Endothelial cell of umbilical vein (primary cell): Measurements from ENCODE around the gene NTRK2. TPM values are rescaled to one million over a fixed set of nuclear protein-coding genes. Genes with fewer than 3 reads are reported as not detected.

Experiments
- BruUV-seq: library from RNA; stranded (reverse); fragments of 400-500 nt; replicated peaks from 2 replicates; lab custom pipeline; 2021; lab: Mats Ljungman, UMichigan
- CTCF ChIA-PET: fragments of 300-600, 350-600 bp; sonication (Branson Sonifier 250); formaldehyde crosslinking; loops from one replicate; lab custom pipeline; 2021; ENCODE audit warnings: antibody characterized with exemption, inconsistent platforms; lab: Charles Lee
- POLR2A ChIA-PET: fragments of 300-600, 350-600 bp; sonication (Branson Sonifier 250); formaldehyde crosslinking; loops from one replicate; lab custom pipeline; 2021; ENCODE audit warnings: antibody characterized with exemption, inconsistent platforms; lab: Charles Lee
- DNase-seq: peaks from one replicate; pipeline ENCODE4 v3.0.0-alpha.2; 2011; ENCODE audit warnings: low read depth, low spot score
- FAIRE-seq: peaks from 2 replicates; lab custom pipeline; 2011; peaks lifted over from hg19 to GRCh38; lab: Jason Lieb, UNC
- H2AFZ ChIP-seq: 2 replicates; pipeline ENCODE4 v1.6.0; 2012; ENCODE audit warnings: low read depth, low read length, control low read depth, inconsistent platforms
- H3K27ac ChIP-seq: 2 replicates; pipeline ENCODE4 v1.5.1; 2011; ENCODE audit warnings: low read depth, mild to moderate bottlenecking, control low read depth, low read length, moderate library complexity; ENCODE audit not compliant: insufficient read depth
- H3K27me3 ChIP-seq, 2 experiments: 2 replicates each; pipeline versions ENCODE4 v1.6.0 to v1.6.1; 2011; ENCODE audit warnings: low read length in 2 of 2, mixed read lengths in 1 of 2; ENCODE audit not compliant: control insufficient read depth in 2 of 2, insufficient read depth in 2 of 2
- H3K36me3 ChIP-seq, 2 experiments: 2 replicates in 1 of 2; 3 replicates in 1 of 2; pipeline ENCODE4 v1.5.1; 2011; ENCODE audit warnings: low read length in 2 of 2, mild to moderate bottlenecking in 1 of 2, moderate library complexity in 1 of 2; ENCODE audit not compliant: control insufficient read depth in 2 of 2, insufficient read depth in 2 of 2; ENCODE audit errors: extremely low read depth in 1 of 2
- H3K4me1 ChIP-seq: 3 replicates; pipeline ENCODE4 v1.5.1; 2011; ENCODE audit warnings: mild to moderate bottlenecking, low read length; ENCODE audit not compliant: control insufficient read depth, insufficient read depth; ENCODE audit errors: extremely low read depth
- H3K4me2 ChIP-seq: 2 replicates; pipeline ENCODE4 v1.6.1; 2011; ENCODE audit warnings: low read length, control low read depth, mixed read lengths; ENCODE audit not compliant: insufficient read depth
- H3K4me3 ChIP-seq, 3 experiments: fragments of 200-600 bp in 1 of 3; sonication (generic), shearing (Covaris generic) in 1 of 3; replicated peaks in 1 of 3; 2 replicates each; pipeline ENCODE4 v1.5.1; 2011 to 2016; ENCODE audit warnings: control low read depth in 3 of 3, low read length in 3 of 3, mild to moderate bottlenecking in 2 of 3, inconsistent platforms in 1 of 3, low read depth in 1 of 3, moderate library complexity in 1 of 3; ENCODE audit not compliant: insufficient read depth in 1 of 3
- H3K79me2 ChIP-seq: 2 replicates; pipeline ENCODE4 v1.6.0; 2012; ENCODE audit warnings: low read length, inconsistent platforms; ENCODE audit not compliant: control insufficient read depth, insufficient read depth
- H3K9ac ChIP-seq: replicated peaks from 2 replicates; pipeline ENCODE3; 2011; ENCODE audit warnings: low read length, control low read depth; ENCODE audit not compliant: insufficient read depth; ENCODE audit errors: extremely low read depth
- H3K9me1 ChIP-seq: replicated peaks from 3 replicates; pipeline ENCODE4 v1.6.0; 2011; ENCODE audit warnings: mild to moderate bottlenecking, low read length; ENCODE audit not compliant: control insufficient read depth, insufficient read depth; ENCODE audit errors: extremely low read depth
- H3K9me3 ChIP-seq: replicated peaks from 2 replicates; pipeline ENCODE4 v1.5.1; 2012; ENCODE audit warnings: low read length, inconsistent platforms; ENCODE audit not compliant: control insufficient read depth, insufficient read depth
- H4K20me1 ChIP-seq: replicated peaks from 2 replicates; pipeline ENCODE3; 2011; ENCODE audit warnings: mild to moderate bottlenecking, low read length; ENCODE audit not compliant: control insufficient read depth, insufficient read depth; ENCODE audit errors: extremely low read depth
- EZH2 ChIP-seq: IDR thresholded peaks from 2 replicates; pipeline ENCODE4 v1.6.1; 2012; ENCODE audit warnings: borderline replicate concordance, low read depth, mild to moderate bottlenecking, moderate library complexity, low read length, inconsistent platforms; ENCODE audit not compliant: severe bottlenecking
- FOS ChIP-seq: IDR thresholded peaks from 2 replicates; pipeline ENCODE4 v1.6.1; 2011; ENCODE audit warnings: mild to moderate bottlenecking, low read length, moderate library complexity, borderline replicate concordance; ENCODE audit not compliant: insufficient read depth
- GATA2 ChIP-seq: IDR thresholded peaks from 2 replicates; pipeline ENCODE4 v1.7.0; 2011; ENCODE audit warnings: low read depth, mild to moderate bottlenecking, moderate library complexity, mixed read lengths, low read length; ENCODE audit not compliant: insufficient read length, insufficient read depth
- JUN ChIP-seq: IDR thresholded peaks from 2 replicates; pipeline ENCODE4 v1.6.1; 2011; ENCODE audit warnings: borderline replicate concordance, low read depth; ENCODE audit not compliant: insufficient read length, insufficient read depth
- MYC ChIP-seq: IDR thresholded peaks from one replicate; pipeline ENCODE4 v1.6.1; 2011; ENCODE audit warnings: mild to moderate bottlenecking, low read depth, low read length
- POLR2A ChIP-seq: IDR thresholded peaks from 2 replicates; pipeline ENCODE4 v1.6.1; 2012; ENCODE audit warnings: low read depth, mild to moderate bottlenecking, control low read depth, low read length
- POLR2AphosphoS5 ChIP-seq: IDR thresholded peaks from 2 replicates; pipeline ENCODE4 v1.6.1; 2012; ENCODE audit warnings: low read depth, mild to moderate bottlenecking, control low read depth, low read length, moderate library complexity; ENCODE audit not compliant: insufficient read depth
- dilution Hi-C: fragments of 300-500 bp; cut with MboI; formaldehyde crosslinking; loops from one replicate; pipeline ENCODE4 v1.15.0; 2019; ENCODE audit warnings: low sequenced_read_pairs; ENCODE audit not compliant: extremely low pct_ligation_motif_present
- intact Hi-C: fragments of 100-400 bp; cut with micrococcal nuclease; formaldehyde crosslinking; loops from one replicate; pipeline ENCODE4 v1.10.0; 2022
- polyA plus RNA-seq, 4 experiments: library from polyadenylated mRNA; depleted of rRNA in 3 of 4; stranded (reverse) in 3 of 4; unstranded in 1 of 4; fragments of >200 nt; gene quantifications; 2 replicates each; pipeline versions ENCODE4 v1.2.1 to v1.2.3, GENCODE V29; 2011 to 2012; ENCODE audit warnings: missing spikeins in 1 of 4
- total RNA-seq: library from RNA; stranded (reverse); gene quantifications from 2 replicates; pipeline ENCODE4 v1.2.3, GENCODE V29; 2021
- TF ChIP-seq, protein P1 (sequence below): IDR thresholded peaks from 2 replicates; pipeline ENCODE4 v1.6.1; 2011; ENCODE audit not compliant: insufficient read depth, insufficient read length
- TF ChIP-seq, protein P2 (sequence below), 2 donors: IDR thresholded peaks; 1 replicate in 1 of 2; 2 replicates in 1 of 2; pipeline ENCODE4 v1.5.1; 2011; ENCODE audit warnings: low read length in 2 of 2, mild to moderate bottlenecking in 2 of 2, moderate library complexity in 2 of 2, control low read depth in 1 of 2, inconsistent platforms in 1 of 2, low read depth in 1 of 2; ENCODE audit not compliant: insufficient read depth in 1 of 2; ENCODE audit errors: extremely low read depth in 1 of 2

NTRK2 gene
- total and polyA plus RNA-seq, 2 donors (not counting 3 experiments of a cell fraction or from before 2014, with no cell fraction given): 0.01 to 0.13 TPM

DNA sequence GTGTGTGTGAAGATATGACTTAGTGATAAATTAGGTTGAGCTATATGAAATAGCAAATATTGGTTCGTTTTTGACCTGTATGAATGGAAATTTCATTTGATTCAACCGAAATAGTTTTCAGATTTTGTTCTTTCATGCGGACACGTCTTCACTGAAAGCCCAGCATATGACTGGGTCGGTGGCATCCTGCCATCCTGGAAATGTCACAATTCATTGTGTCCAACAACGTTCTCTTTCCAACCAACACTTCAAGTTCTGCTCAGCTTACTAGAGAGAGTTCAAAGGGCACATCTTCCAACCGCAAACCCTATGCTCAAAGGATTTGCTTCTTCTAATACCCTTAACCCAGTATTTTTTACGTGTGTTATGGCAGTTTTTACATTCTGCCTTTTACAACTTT, 252.5 kb downstream of the NTRK2 start:
- POLR2A ChIA-PET: no interaction called here
- FAIRE-seq: no peak

More for the DNA sequence above, 252.5 kb downstream of the NTRK2 start:
- TF ChIP-seq EZH2: no peak
- TF ChIP-seq JUN: no peak
- TF ChIP-seq FOS: no peak
- TF ChIP-seq GATA2: no peak
- TF ChIP-seq, protein P1, sequence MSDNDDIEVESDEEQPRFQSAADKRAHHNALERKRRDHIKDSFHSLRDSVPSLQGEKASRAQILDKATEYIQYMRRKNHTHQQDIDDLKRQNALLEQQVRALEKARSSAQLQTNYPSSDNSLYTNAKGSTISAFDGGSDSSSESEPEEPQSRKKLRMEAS: no peak
- no peak for TF ChIP-seq POLR2AphosphoS5
- TF ChIP-seq MYC: no peak
- TF ChIP-seq POLR2A: no peak
- TF ChIP-seq, protein P2, sequence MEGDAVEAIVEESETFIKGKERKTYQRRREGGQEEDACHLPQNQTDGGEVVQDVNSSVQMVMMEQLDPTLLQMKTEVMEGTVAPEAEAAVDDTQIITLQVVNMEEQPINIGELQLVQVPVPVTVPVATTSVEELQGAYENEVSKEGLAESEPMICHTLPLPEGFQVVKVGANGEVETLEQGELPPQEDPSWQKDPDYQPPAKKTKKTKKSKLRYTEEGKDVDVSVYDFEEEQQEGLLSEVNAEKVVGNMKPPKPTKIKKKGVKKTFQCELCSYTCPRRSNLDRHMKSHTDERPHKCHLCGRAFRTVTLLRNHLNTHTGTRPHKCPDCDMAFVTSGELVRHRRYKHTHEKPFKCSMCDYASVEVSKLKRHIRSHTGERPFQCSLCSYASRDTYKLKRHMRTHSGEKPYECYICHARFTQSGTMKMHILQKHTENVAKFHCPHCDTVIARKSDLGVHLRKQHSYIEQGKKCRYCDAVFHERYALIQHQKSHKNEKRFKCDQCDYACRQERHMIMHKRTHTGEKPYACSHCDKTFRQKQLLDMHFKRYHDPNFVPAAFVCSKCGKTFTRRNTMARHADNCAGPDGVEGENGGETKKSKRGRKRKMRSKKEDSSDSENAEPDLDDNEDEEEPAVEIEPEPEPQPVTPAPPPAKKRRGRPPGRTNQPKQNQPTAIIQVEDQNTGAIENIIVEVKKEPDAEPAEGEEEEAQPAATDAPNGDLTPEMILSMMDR (IDR thresholded peaks at IDR 0.05; ENCODE audit: extremely low read depth in 1 of 2, insufficient read depth in 1 of 2, low read depth in 1 of 2, low read length in 2 of 2): no peak
- H4K20me1 ChIP-seq: no peaks in the 10 kb centered on the region
- intact Hi-C loops: no loop called here
- no peaks in the 10 kb centered on the region for H3K79me2 ChIP-seq
- H3K9me3 ChIP-seq: no peaks in the 10 kb centered on the region
- CTCF ChIA-PET: interaction anchor here (1.6 kb wide), 1 partner anchor 8 kb away, joined by 5 read pairs; no protein-coding TSS in a partner anchor
- H3K4me1 ChIP-seq: no peaks in the 10 kb centered on the region
- H3K27me3 ChIP-seq: no peaks in the 10 kb centered on the region
- H3K9ac ChIP-seq: no peak overlapping the region
- no peak overlapping the region for H3K27ac ChIP-seq
- no peaks in the 10 kb centered on the region for H3K9me1 ChIP-seq
- dilution Hi-C loops: no loop called here
- no peak for DNase-seq
- H3K4me3 ChIP-seq: no peak overlapping the region
- no peaks in the 10 kb centered on the region for H3K36me3 ChIP-seq
- H3K4me2 ChIP-seq: no peak overlapping the region
- BruUV-seq: no TSS peak
- H2AFZ ChIP-seq: no peak overlapping the region
